ENCODE measurements around the gene VGLL3.

VGLL3 gene

DNA sequence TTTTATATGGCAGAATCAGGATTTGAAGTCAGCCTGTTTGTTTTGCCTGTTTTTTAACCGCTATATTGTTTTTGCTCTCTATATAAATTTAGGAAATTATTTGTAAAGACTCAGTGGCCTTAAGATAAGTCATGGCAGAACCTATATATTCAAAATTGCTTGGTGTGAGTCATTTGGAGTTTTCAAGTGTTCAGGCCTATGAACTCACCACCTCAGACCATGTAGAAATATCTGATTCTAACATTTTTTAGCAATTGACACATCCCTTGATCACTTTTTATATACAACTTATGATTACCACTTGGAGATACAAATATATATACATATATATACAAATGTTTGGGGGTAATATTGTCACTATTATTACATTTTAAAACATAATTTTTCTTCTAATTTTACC is 95.7 kb downstream of the VGLL3 start:
- Histone ChIP-seq H3K27ac (replicated peaks) (no peak overlapping the region), H3K27me3 (ENCODE audit: insufficient read depth, poor library complexity, severe bottlenecking) (no peaks in the 10 kb centered on the region), H3K4me3 (replicated peaks; ENCODE audit: insufficient read depth, low read length) (no peak overlapping the region)
- no peak for TF ChIP-seq POLR2AphosphoS5 (IDR thresholded peaks at IDR 0.05; ENCODE audit: low read depth)
- TF ChIP-seq GABPA (IDR thresholded peaks at IDR 0.05; ENCODE audit: low read depth), result no peak
- TF ChIP-seq, protein P1, sequence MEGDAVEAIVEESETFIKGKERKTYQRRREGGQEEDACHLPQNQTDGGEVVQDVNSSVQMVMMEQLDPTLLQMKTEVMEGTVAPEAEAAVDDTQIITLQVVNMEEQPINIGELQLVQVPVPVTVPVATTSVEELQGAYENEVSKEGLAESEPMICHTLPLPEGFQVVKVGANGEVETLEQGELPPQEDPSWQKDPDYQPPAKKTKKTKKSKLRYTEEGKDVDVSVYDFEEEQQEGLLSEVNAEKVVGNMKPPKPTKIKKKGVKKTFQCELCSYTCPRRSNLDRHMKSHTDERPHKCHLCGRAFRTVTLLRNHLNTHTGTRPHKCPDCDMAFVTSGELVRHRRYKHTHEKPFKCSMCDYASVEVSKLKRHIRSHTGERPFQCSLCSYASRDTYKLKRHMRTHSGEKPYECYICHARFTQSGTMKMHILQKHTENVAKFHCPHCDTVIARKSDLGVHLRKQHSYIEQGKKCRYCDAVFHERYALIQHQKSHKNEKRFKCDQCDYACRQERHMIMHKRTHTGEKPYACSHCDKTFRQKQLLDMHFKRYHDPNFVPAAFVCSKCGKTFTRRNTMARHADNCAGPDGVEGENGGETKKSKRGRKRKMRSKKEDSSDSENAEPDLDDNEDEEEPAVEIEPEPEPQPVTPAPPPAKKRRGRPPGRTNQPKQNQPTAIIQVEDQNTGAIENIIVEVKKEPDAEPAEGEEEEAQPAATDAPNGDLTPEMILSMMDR (IDR thresholded peaks at IDR 0.05; ENCODE audit: insufficient read depth, low read length), result no peak
- TF ChIP-seq, protein P2, sequence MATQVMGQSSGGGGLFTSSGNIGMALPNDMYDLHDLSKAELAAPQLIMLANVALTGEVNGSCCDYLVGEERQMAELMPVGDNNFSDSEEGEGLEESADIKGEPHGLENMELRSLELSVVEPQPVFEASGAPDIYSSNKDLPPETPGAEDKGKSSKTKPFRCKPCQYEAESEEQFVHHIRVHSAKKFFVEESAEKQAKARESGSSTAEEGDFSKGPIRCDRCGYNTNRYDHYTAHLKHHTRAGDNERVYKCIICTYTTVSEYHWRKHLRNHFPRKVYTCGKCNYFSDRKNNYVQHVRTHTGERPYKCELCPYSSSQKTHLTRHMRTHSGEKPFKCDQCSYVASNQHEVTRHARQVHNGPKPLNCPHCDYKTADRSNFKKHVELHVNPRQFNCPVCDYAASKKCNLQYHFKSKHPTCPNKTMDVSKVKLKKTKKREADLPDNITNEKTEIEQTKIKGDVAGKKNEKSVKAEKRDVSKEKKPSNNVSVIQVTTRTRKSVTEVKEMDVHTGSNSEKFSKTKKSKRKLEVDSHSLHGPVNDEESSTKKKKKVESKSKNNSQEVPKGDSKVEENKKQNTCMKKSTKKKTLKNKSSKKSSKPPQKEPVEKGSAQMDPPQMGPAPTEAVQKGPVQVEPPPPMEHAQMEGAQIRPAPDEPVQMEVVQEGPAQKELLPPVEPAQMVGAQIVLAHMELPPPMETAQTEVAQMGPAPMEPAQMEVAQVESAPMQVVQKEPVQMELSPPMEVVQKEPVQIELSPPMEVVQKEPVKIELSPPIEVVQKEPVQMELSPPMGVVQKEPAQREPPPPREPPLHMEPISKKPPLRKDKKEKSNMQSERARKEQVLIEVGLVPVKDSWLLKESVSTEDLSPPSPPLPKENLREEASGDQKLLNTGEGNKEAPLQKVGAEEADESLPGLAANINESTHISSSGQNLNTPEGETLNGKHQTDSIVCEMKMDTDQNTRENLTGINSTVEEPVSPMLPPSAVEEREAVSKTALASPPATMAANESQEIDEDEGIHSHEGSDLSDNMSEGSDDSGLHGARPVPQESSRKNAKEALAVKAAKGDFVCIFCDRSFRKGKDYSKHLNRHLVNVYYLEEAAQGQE (IDR thresholded peaks at IDR 0.05; ENCODE audit: insufficient replicate concordance, low read depth), result no peak
- TF ChIP-seq SPI1 (IDR thresholded peaks at IDR 0.05; ENCODE audit: borderline replicate concordance, low read depth), result no peak
- DNase-seq (ENCODE audit: low read depth in 1 of 2, low spot score in 1 of 2), result no peak

DNA sequence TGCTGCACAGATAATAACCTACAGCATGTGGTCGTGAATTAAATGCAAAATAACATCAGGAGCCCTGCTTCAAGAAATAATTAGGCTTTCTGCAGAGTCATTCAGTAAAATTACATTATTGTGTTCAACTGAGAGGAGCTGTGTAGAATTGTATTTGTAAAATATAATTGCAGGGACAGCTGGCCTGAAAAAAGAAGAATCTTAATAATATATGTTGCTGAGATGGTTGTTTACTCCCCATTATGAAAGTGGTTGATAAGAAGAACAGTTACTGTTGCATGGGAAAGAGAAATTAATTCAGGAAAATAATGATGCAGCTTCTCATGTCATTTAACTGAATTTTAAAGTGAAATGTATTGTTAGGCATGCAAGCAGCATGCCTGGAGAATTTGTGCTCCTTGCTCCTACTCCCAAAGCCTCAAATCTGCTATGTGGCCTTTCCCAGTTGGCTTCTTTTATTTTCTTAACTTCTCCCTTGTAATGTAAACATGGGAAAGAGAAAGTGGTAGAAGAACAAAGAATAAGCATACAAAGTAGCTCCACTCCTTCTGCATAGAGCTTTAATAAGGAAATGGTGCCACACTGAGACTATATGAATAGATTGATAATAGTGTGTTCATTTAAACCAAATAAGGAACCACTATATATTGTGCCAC is 100.1 kb downstream of the VGLL3 start:
- no peaks in the 10 kb centered on the region for H3K27me3 ChIP-seq (ENCODE audit: insufficient read depth, poor library complexity, severe bottlenecking)
- H3K4me3 ChIP-seq (replicated peaks; ENCODE audit: insufficient read depth, low read length), result no peak overlapping the region
- no peak for TF ChIP-seq SPI1 (IDR thresholded peaks at IDR 0.05; ENCODE audit: borderline replicate concordance, low read depth)
- no peak for TF ChIP-seq GABPA (IDR thresholded peaks at IDR 0.05; ENCODE audit: low read depth)
- TF ChIP-seq, protein P1 (IDR thresholded peaks at IDR 0.05; ENCODE audit: insufficient read depth, low read length), result no peak
- TF ChIP-seq, protein P2 (IDR thresholded peaks at IDR 0.05; ENCODE audit: insufficient replicate concordance, low read depth), result no peak
- no peak for TF ChIP-seq POLR2AphosphoS5 (IDR thresholded peaks at IDR 0.05; ENCODE audit: low read depth)
- no peak for DNase-seq (ENCODE audit: low read depth in 1 of 2, low spot score in 1 of 2)
- no peak overlapping the region for H3K27ac ChIP-seq (replicated peaks)

Data from HL-60 (cell line).